Measurements from ENCODE around the gene SERGEF.

The SERGEF gene

GRCh38 chr11:18012906-18013781 is at the start of gene SERGEF:
Gene SERGEF (minus strand): TSS chr11:18013047. CDS start chr11:18013010, 37 bp downstream.
- peak; percentile 91 for DNase-seq

DNA sequence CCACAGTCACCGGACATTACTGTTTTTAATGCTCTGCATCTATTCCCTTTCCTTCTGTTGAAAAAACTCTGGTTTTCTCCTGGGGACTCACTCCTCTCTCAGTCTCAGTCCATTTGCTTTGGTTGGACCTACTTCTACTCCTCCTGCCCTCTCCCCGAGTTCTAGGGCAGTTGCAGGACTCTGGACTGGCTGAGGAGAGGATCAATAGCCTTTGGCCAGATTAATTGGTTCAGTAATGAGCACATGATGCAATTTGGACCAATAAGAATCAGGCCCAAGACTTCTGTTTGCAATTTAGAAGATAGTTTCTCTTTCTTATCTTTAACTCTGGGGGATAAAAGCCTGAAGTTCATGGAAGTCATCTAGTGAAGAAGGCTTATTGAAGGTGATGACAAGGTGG is 48.5 kb upstream of the SERGEF start:
- no peak for DNase-seq

GRCh38 chr11:18056561-18057181 is 43.8 kb upstream of the SERGEF start:
- no peak for DNase-seq

DNA sequence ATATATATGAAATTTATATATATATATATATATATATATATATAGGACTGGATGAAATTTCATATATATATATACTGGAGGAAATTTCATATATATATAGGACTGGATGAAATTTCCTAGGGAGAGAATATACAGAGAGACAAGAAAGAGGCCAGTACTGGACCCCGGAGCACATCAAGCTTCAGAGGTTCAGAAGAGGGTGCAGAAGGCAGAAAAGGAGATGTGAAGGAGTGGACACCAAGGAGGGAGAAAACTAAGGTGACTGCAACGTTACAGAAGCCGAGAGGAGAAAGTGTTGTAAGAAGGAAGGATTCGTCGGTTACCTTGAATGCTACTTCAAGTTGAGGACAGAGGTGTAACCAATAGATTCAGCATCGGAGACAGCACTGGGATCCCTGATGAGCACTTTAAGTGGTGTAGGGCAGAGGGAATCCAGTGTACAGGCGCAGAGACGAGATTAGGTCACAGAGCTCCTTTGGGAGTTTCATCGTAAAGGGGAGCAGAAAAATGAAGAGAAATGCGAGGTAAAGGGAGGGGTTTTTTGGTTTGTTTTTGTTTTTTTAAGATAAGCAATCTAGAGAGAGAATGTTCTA is 41.8 kb upstream of the SERGEF start:
- no peak for DNase-seq

DNA sequence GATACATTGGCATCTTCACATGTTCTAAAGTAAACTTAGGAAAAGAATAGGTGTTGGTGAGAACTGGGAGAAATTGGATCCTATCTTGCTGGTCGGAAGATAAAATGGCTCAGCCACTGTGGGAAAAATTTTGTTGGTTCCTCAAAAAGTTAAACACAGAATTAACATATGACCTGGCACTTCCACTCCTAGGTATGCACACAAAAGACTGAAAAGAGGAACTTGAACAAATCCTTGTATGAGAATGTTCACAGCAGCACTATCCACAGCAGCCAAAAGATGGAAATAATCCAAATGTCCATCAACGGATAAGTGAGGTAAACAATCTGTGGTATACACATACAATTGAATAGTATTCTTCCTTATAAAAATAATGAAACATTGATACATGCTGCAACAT is 38.0 kb upstream of the SERGEF start:
- DNase-seq: no peak

GRCh38 chr11:18046116-18046777 is 33.4 kb upstream of the SERGEF start, which contains the start of gene TPH1:
Gene TPH1 (minus strand): TSS chr11:18046269. CDS start chr11:18040762, 5,507 bp downstream.
- DNase-seq: no peak

GRCh38 chr11:18036456-18036855 is 23.6 kb upstream of the SERGEF start:
- no peak for DNase-seq

DNA sequence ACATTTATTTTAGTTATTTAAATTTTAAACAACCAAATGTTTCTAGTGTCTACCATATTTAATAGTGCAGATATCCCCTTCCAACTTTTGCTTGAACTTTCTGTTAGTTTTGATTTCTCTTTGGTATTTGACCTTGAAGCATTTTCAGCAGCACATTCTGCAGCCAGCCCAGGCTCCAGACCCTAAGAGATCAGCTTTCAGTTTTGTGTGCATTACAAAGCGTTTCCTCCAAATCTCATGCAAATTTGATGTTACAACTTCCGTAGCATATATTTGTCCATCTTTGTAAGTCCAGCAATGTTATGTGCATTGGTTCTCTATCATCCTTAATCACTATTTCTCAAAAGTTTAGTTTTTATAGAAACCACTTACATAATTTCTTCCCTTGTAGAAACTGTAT is 14.6 kb upstream of the SERGEF start:
- no peak for DNase-seq

DNA sequence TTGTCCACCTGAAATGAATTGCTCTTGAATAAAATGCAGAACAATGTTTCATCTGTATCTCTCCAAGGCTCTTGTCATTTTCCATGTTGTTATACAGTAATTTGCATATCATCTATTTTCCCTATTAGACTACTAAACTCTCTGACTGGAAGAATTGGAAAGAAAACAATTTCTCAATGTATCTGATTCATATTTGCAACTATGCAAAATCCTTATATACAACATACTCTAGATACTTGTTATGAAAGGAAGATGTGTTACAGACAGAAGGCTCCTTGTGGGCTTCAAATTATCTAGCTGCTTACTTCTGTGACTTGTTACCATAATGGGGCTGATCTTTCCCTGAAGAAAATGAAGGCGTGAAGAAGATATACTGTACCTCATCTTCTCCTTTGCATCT is 9.6 kb upstream of the SERGEF start:
- DNase-seq: no peak

DNA sequence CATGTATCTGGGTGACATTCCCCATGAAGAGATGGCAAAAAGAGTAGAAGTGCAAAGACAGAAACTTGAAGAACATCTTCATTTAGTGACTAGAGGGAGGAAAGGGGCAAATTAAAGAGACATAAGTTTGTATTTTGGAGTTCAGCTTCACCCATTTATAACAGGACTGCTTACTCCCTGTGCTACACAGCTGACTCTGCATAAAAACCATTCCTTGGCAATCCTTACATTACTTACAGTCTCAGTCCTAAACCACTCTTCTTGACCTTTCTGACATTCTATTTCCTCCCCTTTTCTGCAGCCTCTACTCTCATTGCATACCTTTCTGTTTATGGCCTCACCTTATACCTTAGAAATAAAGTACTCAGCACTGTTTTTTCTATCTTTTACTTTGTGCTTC is 6.8 kb upstream of the SERGEF start:
- DNase-seq: no peak

GRCh38 chr11:18016789-18017188 is 3.9 kb upstream of the SERGEF start:
- DNase-seq: no peak

DNA sequence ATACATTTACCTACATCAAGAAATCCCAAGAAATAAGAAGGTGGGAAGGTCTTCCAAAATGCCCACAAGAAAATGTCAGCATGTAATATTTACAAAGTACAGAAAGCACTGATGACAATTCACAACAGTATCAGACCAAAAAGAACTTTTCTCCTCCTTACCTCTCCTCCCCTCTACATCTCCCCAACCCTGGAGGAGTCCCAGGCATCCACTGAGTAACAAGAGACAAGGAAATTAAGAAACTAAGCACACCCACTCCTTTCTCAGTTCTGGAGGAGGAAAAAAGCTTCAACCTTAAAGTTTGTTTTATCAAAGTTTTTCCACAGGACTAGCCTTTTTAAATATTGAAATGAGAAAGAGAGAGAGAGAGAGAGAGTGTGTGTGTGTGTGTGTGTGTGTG is 2.0 kb upstream of the SERGEF start:
- no peak for DNase-seq

- DNase-seq: no peak
Measured at GRCh38 chr11:18013790-18014507, 1.1 kb upstream of the SERGEF start.

- DNase-seq: no peak
Measured at GRCh38 chr11:18012122-18012905, 533 bp downstream of the SERGEF start.

DNA sequence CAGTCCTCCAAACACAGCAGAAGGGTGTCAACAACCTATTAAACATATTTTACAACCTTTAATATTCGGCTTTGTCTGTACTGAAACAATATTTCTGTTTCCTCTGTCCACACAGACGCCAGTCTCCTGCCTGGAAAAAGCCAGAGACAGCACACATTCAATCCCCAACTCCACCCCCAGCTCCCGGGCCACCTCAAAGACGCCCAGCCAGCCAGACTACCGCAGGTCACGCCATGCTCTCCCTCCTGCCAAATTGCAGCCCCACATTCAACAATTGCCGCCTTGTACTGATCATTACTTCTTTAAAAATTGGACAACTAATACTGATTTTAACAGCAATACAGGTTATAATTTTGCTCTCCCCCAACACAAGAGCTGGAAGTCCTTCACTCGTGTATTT is 1.2 kb downstream of the SERGEF start:
- no peak for DNase-seq

GRCh38 chr11:18010977-18011586 is 1.8 kb downstream of the SERGEF start:
- DNase-seq: no peak

DNA sequence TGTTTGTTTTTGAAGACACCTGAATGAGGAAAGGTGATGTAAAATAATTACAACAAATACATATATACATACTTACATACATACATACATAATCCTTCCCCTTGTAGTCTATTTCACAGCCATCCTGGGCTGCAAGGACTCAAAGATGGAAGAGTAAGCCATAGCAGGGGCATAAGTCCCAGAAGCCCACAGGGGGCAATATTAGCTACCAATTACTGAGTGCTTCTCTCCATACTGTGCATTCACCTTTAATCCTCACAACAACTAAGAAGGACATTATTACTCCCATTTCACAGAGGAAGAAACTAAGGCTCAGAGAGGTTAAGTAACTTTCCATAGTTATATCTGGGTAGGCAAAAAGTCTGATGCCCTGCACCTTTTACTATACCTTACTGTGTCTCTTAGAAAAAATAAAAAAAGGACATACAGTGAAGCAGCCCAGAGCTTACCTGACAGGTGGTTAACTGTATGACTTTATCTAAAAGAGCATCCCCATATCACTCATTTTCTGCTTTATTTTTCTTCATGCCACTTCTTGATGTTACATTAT is 2.7 kb downstream of the SERGEF start:
- DNase-seq: no peak

- DNase-seq: no peak
Measured at GRCh38 chr11:18005376-18006129, 7.3 kb downstream of the SERGEF start.

DNA sequence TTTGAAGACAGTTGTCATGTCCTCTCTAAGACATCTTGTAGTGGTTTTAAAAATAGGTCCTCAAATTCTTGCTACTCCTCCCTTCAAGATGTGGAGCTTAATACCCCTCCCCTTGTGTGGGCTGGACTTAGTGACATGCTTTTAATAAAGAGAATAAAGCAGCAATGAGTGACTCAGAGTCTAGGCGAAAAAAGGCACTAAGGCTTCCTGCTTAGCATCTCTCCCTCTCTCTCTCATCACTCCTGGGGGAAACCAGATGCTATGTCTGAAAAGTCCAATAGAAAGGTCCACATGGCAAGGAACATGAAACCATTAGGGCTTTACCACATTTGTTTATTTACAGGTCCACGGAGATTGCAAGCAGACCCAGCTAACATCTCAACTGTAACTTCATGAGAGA is 11.7 kb downstream of the SERGEF start:
- DNase-seq: no peak

DNA sequence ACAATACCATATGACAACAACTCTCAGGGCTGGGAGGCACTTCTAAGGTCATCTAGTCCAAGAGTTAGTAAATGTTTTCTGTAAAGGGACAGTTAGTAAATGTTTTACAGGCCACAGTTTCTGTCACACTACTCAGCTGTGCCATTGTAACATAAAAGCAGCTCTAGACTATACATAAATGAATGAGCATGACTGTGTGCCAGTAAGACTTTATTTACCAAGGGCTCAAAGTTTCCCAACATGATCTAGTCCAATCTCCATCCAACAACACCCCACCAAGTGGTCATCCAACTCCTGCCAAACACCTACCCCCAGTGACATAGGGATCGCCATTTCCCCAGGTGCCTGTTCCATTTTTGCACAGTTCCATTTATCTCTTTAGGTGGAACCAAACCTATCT is 12.1 kb downstream of the SERGEF start:
- DNase-seq: no peak
